Neural cell (in vitro differentiated cells): Measurements from ENCODE around the gene FNBP1.

Experiments
- CTCF ChIP-seq: fragments of 450-650 bp; IDR thresholded peaks from 2 replicates; pipeline ENCODE4 v1.5.1; 2014; ENCODE audit warnings: antibody characterized with exemption, mild to moderate bottlenecking, moderate library complexity; ENCODE audit not compliant: poor library complexity, severe bottlenecking
- MXI1 ChIP-seq: fragments of 450-650 bp; conservative IDR thresholded peaks from 2 replicates; pipeline ENCODE4 v1.6.1; 2014; ENCODE audit warnings: antibody characterized with exemption, mild to moderate bottlenecking; ENCODE audit not compliant: poor library complexity, severe bottlenecking
- SMC3 ChIP-seq: fragments of 450-650 bp; conservative IDR thresholded peaks from 2 replicates; pipeline ENCODE4 v1.6.1; 2014; ENCODE audit warnings: antibody characterized with exemption, mild to moderate bottlenecking, moderate library complexity; ENCODE audit not compliant: poor library complexity
- TAF1 ChIP-seq: IDR thresholded peaks from 2 replicates; pipeline ENCODE4 v1.6.1; 2012; ENCODE audit warnings: low read depth

- TF ChIP-seq CTCF (no peak), TAF1 (no peak), MXI1 (no peak), SMC3 (no peak)
Measured at GRCh38 chr9:129879103-129879699, 163.8 kb downstream of the FNBP1 start.
